B cell (primary cell): ENCODE data around the gene ATP5F1E. TPM values are rescaled to one million over a fixed set of nuclear protein-coding genes. Genes with fewer than 3 reads are reported as not detected.

Experiments used
- ATAC-seq: fragments of 200-7000 bp; cut with Tn5 transposase; one replicate; pipeline ENCODE4 v1.10.0; 2021; ENCODE audit warnings: low read depth, mild to moderate bottlenecking, moderate number of reproducible peaks, moderate library complexity
- CTCF ChIA-PET: fragments of 350-600 bp; sonication (Branson Sonifier 250); formaldehyde crosslinking; loops from one replicate; lab custom pipeline; 2021; ENCODE audit warnings: antibody characterized with exemption, inconsistent platforms; lab: Charles Lee
- POLR2A ChIA-PET: fragments of 350-600 bp; sonication (Branson Sonifier 250); formaldehyde crosslinking; loops from one replicate; lab custom pipeline; 2021; ENCODE audit warnings: antibody characterized with exemption; lab: Charles Lee
- DNase-seq: peaks from one replicate; pipeline ENCODE4 v3.0.0; 2013
- H2AFZ ChIP-seq: 2 replicates; pipeline ENCODE4 v1.6.1; 2012; ENCODE audit warnings: mild to moderate bottlenecking, low read depth, low read length; ENCODE audit not compliant: insufficient read depth, poor library complexity, severe bottlenecking
- H3K27ac ChIP-seq, 2 donors: 1 replicate in 1 of 2; 2 replicates in 1 of 2; pipeline ENCODE4 v1.5.1; 2012 to 2013; ENCODE audit warnings: low read length in 2 of 2, mild to moderate bottlenecking in 2 of 2, moderate library complexity in 1 of 2
- H3K27me3 ChIP-seq, 4 experiments: fragments of 200-600 bp in 1 of 4; sonication (generic) in 1 of 4; replicated peaks in 1 of 4; 1 replicate in 2 of 4; 2 replicates in 2 of 4; pipeline versions ENCODE4 v1.6.1 to v1.7.0; 2013 to 2016; ENCODE audit warnings: low read length in 3 of 4, mild to moderate bottlenecking in 2 of 4, mixed read lengths in 1 of 4, moderate library complexity in 1 of 4; ENCODE audit not compliant: insufficient read depth in 4 of 4, control insufficient read depth in 3 of 4; ENCODE audit errors: control extremely low read depth in 1 of 4
- H3K36me3 ChIP-seq, 2 experiments: replicated peaks in 1 of 2; 1 replicate in 1 of 2; 2 replicates in 1 of 2; pipeline versions ENCODE4 v1.6.1 to v1.7.1; 2013; ENCODE audit warnings: low read length in 1 of 2; ENCODE audit not compliant: insufficient read depth in 2 of 2, control insufficient read depth in 1 of 2; ENCODE audit errors: control extremely low read depth in 1 of 2, extremely low read depth in 1 of 2
- H3K4me1 ChIP-seq, 2 donors: fragments of 200-600 bp in 1 of 2; sonication (generic) in 1 of 2; 1 replicate in 1 of 2; 2 replicates in 1 of 2; pipeline versions ENCODE4 v1.5.1 to v1.6.1; 2013 to 2017; ENCODE audit warnings: low read length in 2 of 2; ENCODE audit not compliant: control insufficient read depth in 2 of 2, insufficient read depth in 2 of 2
- H3K4me2 ChIP-seq: replicated peaks from 2 replicates; pipeline ENCODE3; 2012; ENCODE audit warnings: mild to moderate bottlenecking, low read depth, low read length; ENCODE audit not compliant: poor library complexity, severe bottlenecking
- H3K4me3 ChIP-seq, 5 experiments: fragments of 200-600 bp in 1 of 5; sonication (generic) in 1 of 5; 1 replicate in 3 of 5; 2 replicates in 2 of 5; pipeline versions ENCODE4 v1.5.1 to v1.7.0; 2011 to 2016; ENCODE audit warnings: low read length in 4 of 5, mild to moderate bottlenecking in 4 of 5, low read depth in 2 of 5, control low read depth in 1 of 5, moderate library complexity in 1 of 5; ENCODE audit not compliant: insufficient read depth in 1 of 5; ENCODE audit errors: control extremely low read depth in 1 of 5, extremely low read depth in 1 of 5
- H3K79me2 ChIP-seq: fragments of 200-600 bp; sonication (generic); one replicate; pipeline ENCODE4 v1.6.0; 2016; ENCODE audit warnings: low read length; ENCODE audit not compliant: control insufficient read depth, insufficient read depth
- H3K9ac ChIP-seq: fragments of 200-600 bp; sonication (generic); 2 replicates; pipeline ENCODE4 v1.6.1; 2017; ENCODE audit warnings: mild to moderate bottlenecking, low read length, moderate library complexity
- H3K9me3 ChIP-seq, 3 donors: one replicate each; pipeline versions ENCODE4 v1.6.1 to v1.7.1; 2013; ENCODE audit warnings: low read length in 2 of 3; ENCODE audit not compliant: control insufficient read depth in 2 of 3, insufficient read depth in 1 of 3; ENCODE audit errors: control extremely low read depth in 1 of 3
- H4K20me1 ChIP-seq: 2 replicates; pipeline ENCODE4 v1.6.0; 2012; ENCODE audit warnings: mild to moderate bottlenecking, low read length; ENCODE audit not compliant: insufficient read depth, control insufficient read depth, poor library complexity, severe bottlenecking
- H3K27ac Mint-ChIP-seq: one replicate; pipeline ENCODE4 v1.8.0; 2021; ENCODE audit warnings: mixed read lengths
- H3K27me3 Mint-ChIP-seq: one replicate; pipeline ENCODE4 v1.8.0; 2021; ENCODE audit warnings: mixed read lengths
- H3K4me1 Mint-ChIP-seq: one replicate; pipeline ENCODE4 v1.8.0; 2021; ENCODE audit warnings: mixed read lengths
- H3K4me3 Mint-ChIP-seq: one replicate; pipeline ENCODE4 v1.8.0; 2021; ENCODE audit warnings: mixed read lengths
- H3K9me3 Mint-ChIP-seq: one replicate; pipeline ENCODE4 v1.8.0; 2022; ENCODE audit warnings: mixed read lengths; ENCODE audit not compliant: insufficient read depth
- CTCF ChIP-seq: fragments of 200-600 bp; IDR thresholded peaks from one replicate; pipeline ENCODE4 v1.8.0; 2022; ENCODE audit warnings: antibody characterized with exemption, mild to moderate bottlenecking
- EZH2 ChIP-seq: IDR thresholded peaks from 2 replicates; pipeline ENCODE4 v1.6.1; 2012; ENCODE audit warnings: borderline replicate concordance, low read depth, mild to moderate bottlenecking, moderate library complexity, low read length; ENCODE audit not compliant: insufficient read depth, poor library complexity, severe bottlenecking
- WGBS: methylation state at CpG from one replicate; pipeline ENCODE4 v1.1.5; 2013; ENCODE audit warnings: missing lambda C conversion rate; ENCODE audit not compliant: insufficient coverage; 5-methylcytosine and 5-hydroxymethylcytosine counted together
- intact Hi-C: fragments of 100-400 bp; cut with micrococcal nuclease; formaldehyde crosslinking; loops from one replicate; pipeline ENCODE4 v1.10.0; 2022
- polyA plus RNA-seq: library from polyadenylated mRNA; depleted of rRNA; stranded (reverse); fragments of >200 nt; gene quantifications from 2 replicates; pipeline ENCODE4 v1.2.3, GENCODE V29; 2012
- total RNA-seq, 2 donors: library from RNA; stranded (reverse); fragments of 120-200 nt in 1 of 2; gene quantifications; 1 replicate in 1 of 2; 2 replicates in 1 of 2; pipeline versions ENCODE4 v1.2.3 to v1.2.4, GENCODE V29; 2013 to 2022

ATP5F1E gene
- total and polyA plus RNA-seq, 2 donors (not counting 1 experiment from before 2014, with no cell fraction given), result 22.2 to 55.0 TPM

- H3K9me3 Mint-ChIP-seq, result no peaks in the 10 kb centered on the region
- H3K27me3 Mint-ChIP-seq, result peaks cover 24% of the 10 kb centered on the region
- Histone ChIP-seq H3K79me2 (no peaks in the 10 kb centered on the region), H2AFZ (no peak overlapping the region), H3K9ac (no peak overlapping the region), H3K27me3 (peaks cover 0 to 1% (median 0%) of the 10 kb centered on the region in 4 experiments), H3K27ac (no peak overlapping the region), H3K4me1 (no peaks in the 10 kb centered on the region), H4K20me1 (no peaks in the 10 kb centered on the region), H3K9me3 (no peaks in the 10 kb centered on the region), H3K4me3 (no peak overlapping the region), H3K4me2 (no peak overlapping the region), H3K36me3 (no peaks in the 10 kb centered on the region)
- CTCF ChIA-PET, result interaction anchor here (0.8 to 1.4 kb wide), 4 partner anchors 10 to 194 kb away, joined by 3 to 5 read pairs (median 4); no protein-coding TSS in a partner anchor
- no peak overlapping the region for H3K27ac Mint-ChIP-seq
- H3K4me3 Mint-ChIP-seq, result no peak overlapping the region
- POLR2A ChIA-PET, result no interaction called here
- ATAC-seq (no peak), DNase-seq (no peak)
- WGBS, result no CpG with 5 or more reads among the region's 4 CpGs
- intact Hi-C loops, result no loop called here
- TF ChIP-seq EZH2, result no peak
- no peak for TF ChIP-seq CTCF
- no peaks in the 10 kb centered on the region for H3K4me1 Mint-ChIP-seq
Observed at GRCh38 chr20:59064214-59064722, 32.1 kb upstream of the ATP5F1E start.

GRCh38 chr20:59063358-59064213 is 31.5 kb upstream of the ATP5F1E start:
- no peak overlapping the region for H3K9ac ChIP-seq
- H3K79me2 ChIP-seq, result no peaks in the 10 kb centered on the region
- Mint-ChIP-seq H3K27ac (no peak overlapping the region), H3K4me1 (no peaks in the 10 kb centered on the region), H3K9me3 (no peaks in the 10 kb centered on the region), H3K27me3 (peaks cover 29% of the 10 kb centered on the region), H3K4me3 (no peak overlapping the region)
- 88% methylated on average over 12 of the region's 22 CpGs for WGBS
- H3K9me3 ChIP-seq, result no peaks in the 10 kb centered on the region
- H3K27me3 ChIP-seq, result peaks cover 0 to 4% (median 0%) of the 10 kb centered on the region in 4 experiments
- no peak overlapping the region for H3K27ac ChIP-seq
- ATAC-seq, result no peak
- TF ChIP-seq EZH2, result no peak
- no peak for TF ChIP-seq CTCF
- no peaks in the 10 kb centered on the region for H3K4me1 ChIP-seq
- DNase-seq, result no peak
- H3K36me3 ChIP-seq, result no peaks in the 10 kb centered on the region
- H3K4me3 ChIP-seq, result no peak overlapping the region
- intact Hi-C loops, result no loop called here
- ChIA-PET POLR2A (no interaction called here), CTCF (interaction anchor here (0.8 to 1.4 kb wide), 4 partner anchors 9 to 194 kb away, joined by 3 to 5 read pairs (median 4); no protein-coding TSS in a partner anchor)
- H3K4me2 ChIP-seq, result no peak overlapping the region
- no peaks in the 10 kb centered on the region for H4K20me1 ChIP-seq
- no peak overlapping the region for H2AFZ ChIP-seq
